Osteocyte (in vitro differentiated cells): ENCODE data around the gene MEGF11. TPM values are rescaled to one million over a fixed set of nuclear protein-coding genes. Genes with fewer than 3 reads are reported as not detected.

Experiments
- DNase-seq: peaks from one replicate; pipeline ENCODE4 v3.0.0; 2021; ENCODE audit warnings: mixed read lengths; ENCODE audit not compliant: unreplicated experiment; ENCODE audit errors: extremely low spot score
- H3K27ac Mint-ChIP-seq: one replicate; pipeline ENCODE4 v1.8.0; 2021; ENCODE audit warnings: mild to moderate bottlenecking, mixed read lengths; ENCODE audit not compliant: unreplicated experiment
- H3K27me3 Mint-ChIP-seq: one replicate; pipeline ENCODE4 v1.8.0; 2021; ENCODE audit warnings: mixed read lengths; ENCODE audit not compliant: unreplicated experiment
- H3K36me3 Mint-ChIP-seq: one replicate; pipeline ENCODE4 v1.8.0; 2021; ENCODE audit warnings: mixed read lengths; ENCODE audit not compliant: unreplicated experiment
- H3K4me1 Mint-ChIP-seq: one replicate; pipeline ENCODE4 v1.8.0; 2021; ENCODE audit warnings: mixed read lengths; ENCODE audit not compliant: unreplicated experiment
- H3K4me3 Mint-ChIP-seq: one replicate; pipeline ENCODE4 v1.8.0; 2021; ENCODE audit warnings: mild to moderate bottlenecking, moderate library complexity, mixed read lengths; ENCODE audit not compliant: unreplicated experiment
- H3K9me3 Mint-ChIP-seq: one replicate; pipeline ENCODE4 v1.8.0; 2021; ENCODE audit warnings: mixed read lengths; ENCODE audit not compliant: unreplicated experiment
- CTCF ChIP-seq: fragments of 200-600 bp; sonication (generic); IDR thresholded peaks from 2 replicates; pipeline ENCODE4 v1.5.0; 2021; ENCODE audit warnings: antibody characterized with exemption, mild to moderate bottlenecking, moderate library complexity
- total RNA-seq: library from RNA; stranded (reverse); gene quantifications from 2 replicates; pipeline ENCODE4 v1.2.1, GENCODE V29; 2021

Gene MEGF11
- total RNA-seq, 1 donor from 2014 or later, result not detected

GRCh38 chr15:66030650-66031049, 222.9 kb downstream of the MEGF11 start:
- no peak for TF ChIP-seq CTCF
- H3K9me3 Mint-ChIP-seq, result no peaks in the 10 kb centered on the region
- H3K4me1 Mint-ChIP-seq, result no peaks in the 10 kb centered on the region
- no peak overlapping the region for H3K27ac Mint-ChIP-seq
- no peaks in the 10 kb centered on the region for H3K36me3 Mint-ChIP-seq
- H3K27me3 Mint-ChIP-seq, result peaks cover 61% of the 10 kb centered on the region
- no peak for DNase-seq
- no peak overlapping the region for H3K4me3 Mint-ChIP-seq

GRCh38 chr15:66029650-66030049, 223.9 kb downstream of the MEGF11 start:
- Mint-ChIP-seq H3K9me3 (no peaks in the 10 kb centered on the region), H3K27ac (no peak overlapping the region), H3K4me1 (no peaks in the 10 kb centered on the region)

GRCh38 chr15:66027268-66027805, 226.2 kb downstream of the MEGF11 start:
- Mint-ChIP-seq H3K27ac (no peak overlapping the region), H3K27me3 (peaks cover 58% of the 10 kb centered on the region), H3K4me1 (no peaks in the 10 kb centered on the region), H3K36me3 (no peaks in the 10 kb centered on the region), H3K4me3 (no peak overlapping the region), H3K9me3 (no peaks in the 10 kb centered on the region)
- no peak for DNase-seq
- no peak for TF ChIP-seq CTCF

More at GRCh38 chr15:66029650-66030049, 223.9 kb downstream of the MEGF11 start:
- Mint-ChIP-seq H3K27me3 (peaks cover 62% of the 10 kb centered on the region), H3K36me3 (no peaks in the 10 kb centered on the region), H3K4me3 (no peak overlapping the region)
- no peak for TF ChIP-seq CTCF
- DNase-seq, result no peak

- H3K4me1 Mint-ChIP-seq, result no peaks in the 10 kb centered on the region
- H3K9me3 Mint-ChIP-seq, result no peaks in the 10 kb centered on the region
- no peak overlapping the region for H3K4me3 Mint-ChIP-seq
- H3K27me3 Mint-ChIP-seq, result peaks cover 60% of the 10 kb centered on the region
- H3K27ac Mint-ChIP-seq, result no peak overlapping the region
- no peak for TF ChIP-seq CTCF
- H3K36me3 Mint-ChIP-seq, result no peaks in the 10 kb centered on the region
- no peak for DNase-seq
Observed at GRCh38 chr15:66025972-66026371, 227.6 kb downstream of the MEGF11 start.

DNA sequence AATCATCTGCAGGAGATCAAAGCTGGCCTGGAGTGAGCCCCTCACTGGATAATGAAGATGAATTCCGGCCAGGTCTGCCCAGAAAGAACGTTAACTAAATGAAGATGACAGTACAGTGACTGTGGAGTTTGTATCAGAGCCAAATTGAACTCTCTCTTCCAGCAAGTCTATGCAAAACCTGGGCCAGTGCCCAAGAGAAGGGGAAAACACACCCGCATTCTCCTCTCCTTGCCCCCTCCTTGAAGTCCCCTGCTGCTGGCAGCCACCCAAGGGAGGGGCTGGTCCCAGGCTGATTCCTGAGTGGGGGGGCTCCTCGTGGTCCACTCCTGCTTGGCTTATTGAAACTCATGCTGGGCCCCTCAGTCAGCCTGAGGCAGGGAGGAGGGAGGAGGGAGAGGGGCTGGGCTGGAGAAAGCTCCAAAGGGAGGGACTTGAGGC, 228.5 kb downstream of the MEGF11 start:
- Mint-ChIP-seq H3K27ac (no peak overlapping the region), H3K27me3 (peaks cover 58% of the 10 kb centered on the region), H3K4me3 (no peak overlapping the region), H3K9me3 (no peaks in the 10 kb centered on the region), H3K36me3 (no peaks in the 10 kb centered on the region), H3K4me1 (no peaks in the 10 kb centered on the region)
- DNase-seq, result no peak
- TF ChIP-seq CTCF, result no peak
